ENCODE data around the gene RAB42. TPM values are rescaled to one million over a fixed set of nuclear protein-coding genes. Genes with fewer than 3 reads are reported as not detected.

The RAB42 gene
- total and polyA plus RNA-seq, 2 of the 8 experiments (the other 6 are each of a cell fraction or from before 2014, with no cell fraction given) = 12.5 to 16.6 TPM

- TF ChIP-seq BACH1 (IDR thresholded peaks at IDR 0.05; ENCODE audit: low read length) (no peak; the same call in 1 of the 2 replicates), KDM5A (IDR thresholded peaks at IDR 0.05; ENCODE audit: low read length) (no peak), TAF1 (IDR thresholded peaks at IDR 0.05; ENCODE audit: low read depth, low read length) (peak; percentile 100), RNF2 (IDR thresholded peaks at IDR 0.05; ENCODE audit: borderline replicate concordance, low read depth, low read length, missing control alignments, poor library complexity, severe bottlenecking) (no peak), KDM1A (IDR thresholded peaks at IDR 0.05; ENCODE audit: borderline replicate concordance, low read length) (no peak), JUND (IDR thresholded peaks at IDR 0.05; ENCODE audit: low read length) (peak; percentile 24; the same call in 1 of the 2 replicates), EP300 (IDR thresholded peaks at IDR 0.05; ENCODE audit: borderline replicate concordance in 1 of 2, low read depth in 2 of 2, low read length in 2 of 2) (no peak), CREB1 (IDR thresholded peaks at IDR 0.05) (peak; percentile 82), CEBPB (IDR thresholded peaks at IDR 0.05; ENCODE audit: low read depth, low read length) (no peak), CBX8 (IDR thresholded peaks at IDR 0.05; ENCODE audit: borderline replicate concordance, low read depth, low read length) (no peak), BCL11A (IDR thresholded peaks at IDR 0.05; ENCODE audit: low read depth in 2 of 2, low read length in 2 of 2) (no peak), ATF2 (IDR thresholded peaks at IDR 0.05; ENCODE audit: low read length) (no peak), POLR2A (IDR thresholded peaks at IDR 0.05; ENCODE audit: control extremely low read depth in 1 of 2, low read depth in 2 of 2, low read length in 2 of 2) (peak; percentile 100), SRF (IDR thresholded peaks at IDR 0.05; ENCODE audit: low read depth, low read length) (no peak), KDM4A (IDR thresholded peaks at IDR 0.05; ENCODE audit: low read depth, low read length, severe bottlenecking) (peak; percentile 80), SUZ12 (IDR thresholded peaks at IDR 0.05; ENCODE audit: low read length) (no peak), GABPA (IDR thresholded peaks at IDR 0.05; ENCODE audit: borderline replicate concordance, insufficient read depth, low read length) (no peak), CHD2 (IDR thresholded peaks at IDR 0.05; ENCODE audit: low read length) (0 out of 2 replicates have a peak, but pooled peaks have one; percentile 43)
- TF ChIP-seq, protein P1, sequence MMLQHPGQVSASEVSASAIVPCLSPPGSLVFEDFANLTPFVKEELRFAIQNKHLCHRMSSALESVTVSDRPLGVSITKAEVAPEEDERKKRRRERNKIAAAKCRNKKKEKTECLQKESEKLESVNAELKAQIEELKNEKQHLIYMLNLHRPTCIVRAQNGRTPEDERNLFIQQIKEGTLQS (IDR thresholded peaks at IDR 0.05; ENCODE audit: insufficient read depth, low read depth, low read length) = no peak
- TF ChIP-seq, protein P2, sequence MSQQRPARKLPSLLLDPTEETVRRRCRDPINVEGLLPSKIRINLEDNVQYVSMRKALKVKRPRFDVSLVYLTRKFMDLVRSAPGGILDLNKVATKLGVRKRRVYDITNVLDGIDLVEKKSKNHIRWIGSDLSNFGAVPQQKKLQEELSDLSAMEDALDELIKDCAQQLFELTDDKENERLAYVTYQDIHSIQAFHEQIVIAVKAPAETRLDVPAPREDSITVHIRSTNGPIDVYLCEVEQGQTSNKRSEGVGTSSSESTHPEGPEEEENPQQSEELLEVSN (IDR thresholded peaks at IDR 0.05) = peak; percentile 53; the same call in 1 of the 2 replicates
- TF ChIP-seq, protein P3, sequence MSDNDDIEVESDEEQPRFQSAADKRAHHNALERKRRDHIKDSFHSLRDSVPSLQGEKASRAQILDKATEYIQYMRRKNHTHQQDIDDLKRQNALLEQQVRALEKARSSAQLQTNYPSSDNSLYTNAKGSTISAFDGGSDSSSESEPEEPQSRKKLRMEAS (IDR thresholded peaks at IDR 0.05) = peak; percentile 72
These were observed 10.4 kb upstream of the RAB42 start (continued) for GRCh38 chr1:28581531-28582247.
